Measurements from ENCODE around the gene POLRMT.
"Not testable (repeated sequence)": the region's sequence is repeated elsewhere in the genome, so short reads cannot be mapped to it uniquely, and the experiment has no call there.

The POLRMT gene

GRCh38 chr19:608155-609003, 25.0 kb downstream of the POLRMT start:
- no peaks in the 10 kb centered on the region for H3K27me3 ChIP-seq (ENCODE audit: control insufficient read depth, insufficient read depth, low read length)
- no peak overlapping the region for H3K9ac ChIP-seq
- H3K4me2 ChIP-seq (ENCODE audit: low read length): no peak overlapping the region
- H3K9me3 ChIP-seq (ENCODE audit: control insufficient read depth, low read length): no peaks in the 10 kb centered on the region
- H3K27ac ChIP-seq: no peak overlapping the region
- no peaks in the 10 kb centered on the region for H3K36me3 ChIP-seq (ENCODE audit: control insufficient read depth, insufficient read depth, low read length)
- no peaks in the 10 kb centered on the region for H3K79me2 ChIP-seq
- no peak for TF ChIP-seq CTCF (IDR thresholded peaks at IDR 0.05)
- no peak overlapping the region for H2AFZ ChIP-seq
- no peaks in the 10 kb centered on the region for H3K4me1 ChIP-seq
- no peak overlapping the region for H3K4me3 ChIP-seq (ENCODE audit: low read depth, low read length)

GRCh38 chr19:607301-608154, 25.8 kb downstream of the POLRMT start:
- Histone ChIP-seq H2AFZ (no peak overlapping the region), H3K4me2 (ENCODE audit: low read length) (no peak overlapping the region), H3K4me1 (no peaks in the 10 kb centered on the region), H3K9ac (no peak overlapping the region), H3K79me2 (no peaks in the 10 kb centered on the region), H3K27me3 (ENCODE audit: control insufficient read depth, insufficient read depth, low read length) (no peaks in the 10 kb centered on the region), H3K4me3 (ENCODE audit: low read depth, low read length) (no peak overlapping the region), H3K9me3 (ENCODE audit: control insufficient read depth, low read length) (no peaks in the 10 kb centered on the region), H3K27ac (no peak overlapping the region), H3K36me3 (ENCODE audit: control insufficient read depth, insufficient read depth, low read length) (no peaks in the 10 kb centered on the region)
- TF ChIP-seq CTCF (IDR thresholded peaks at IDR 0.05): no peak

GRCh38 chr19:605061-605971, 28.0 kb downstream of the POLRMT start:
- not testable (repeated sequence) for H3K36me3 ChIP-seq (ENCODE audit: control insufficient read depth, insufficient read depth, low read length); H3K9me3 ChIP-seq (ENCODE audit: control insufficient read depth, low read length); H3K4me2 ChIP-seq (ENCODE audit: low read length); H3K4me3 ChIP-seq (ENCODE audit: low read depth, low read length); H3K9ac ChIP-seq; H3K27ac ChIP-seq; H3K4me1 ChIP-seq; H3K27me3 ChIP-seq (ENCODE audit: control insufficient read depth, insufficient read depth, low read length); H3K79me2 ChIP-seq; H2AFZ ChIP-seq

- no peak overlapping the region for H3K27ac ChIP-seq
Observed at GRCh38 chr19:604355-604754, 29.0 kb downstream of the POLRMT start.

GRCh38 chr19:603779-604178, 29.6 kb downstream of the POLRMT start:
- H3K4me1 ChIP-seq; H3K9me3 ChIP-seq (ENCODE audit: control insufficient read depth, low read length); H3K27me3 ChIP-seq (ENCODE audit: control insufficient read depth, insufficient read depth, low read length); H3K79me2 ChIP-seq; H3K4me2 ChIP-seq (ENCODE audit: low read length); H2AFZ ChIP-seq; H3K36me3 ChIP-seq (ENCODE audit: control insufficient read depth, insufficient read depth, low read length); H3K9ac ChIP-seq; H3K27ac ChIP-seq; H3K4me3 ChIP-seq (ENCODE audit: low read depth, low read length): not testable (repeated sequence)

More at GRCh38 chr19:604355-604754, 29.0 kb downstream of the POLRMT start:
- H2AFZ ChIP-seq: no peak overlapping the region
- no peak overlapping the region for H3K9ac ChIP-seq
- no peaks in the 10 kb centered on the region for H3K79me2 ChIP-seq
- H3K27me3 ChIP-seq (ENCODE audit: control insufficient read depth, insufficient read depth, low read length): no peaks in the 10 kb centered on the region
- no peak overlapping the region for H3K4me2 ChIP-seq (ENCODE audit: low read length)
- H3K4me1 ChIP-seq: no peaks in the 10 kb centered on the region
- H3K36me3 ChIP-seq (ENCODE audit: control insufficient read depth, insufficient read depth, low read length): no peaks in the 10 kb centered on the region
- H3K4me3 ChIP-seq (ENCODE audit: low read depth, low read length): no peak overlapping the region
- no peaks in the 10 kb centered on the region for H3K9me3 ChIP-seq (ENCODE audit: control insufficient read depth, low read length)
- no peak for TF ChIP-seq CTCF (IDR thresholded peaks at IDR 0.05)

GRCh38 chr19:603302-603639, 30.1 kb downstream of the POLRMT start:
- H3K4me2 ChIP-seq (ENCODE audit: low read length); H3K36me3 ChIP-seq (ENCODE audit: control insufficient read depth, insufficient read depth, low read length); H2AFZ ChIP-seq; H3K27ac ChIP-seq; H3K9me3 ChIP-seq (ENCODE audit: control insufficient read depth, low read length); H3K27me3 ChIP-seq (ENCODE audit: control insufficient read depth, insufficient read depth, low read length); H3K4me3 ChIP-seq (ENCODE audit: low read depth, low read length); H3K79me2 ChIP-seq; H3K9ac ChIP-seq; H3K4me1 ChIP-seq: not testable (repeated sequence)
